Lower lobe of right lung (tissue), 2 donors: ENCODE measurements around the gene SLC6A6. TPM values are rescaled to one million over a fixed set of nuclear protein-coding genes. Genes with fewer than 3 reads are reported as not detected.

Experiments used
- ATAC-seq, 2 donors: fragments of 200-7000 bp; cut with Tn5 transposase; one replicate each; pipeline ENCODE4 v1.9.1; 2020 to 2022; ENCODE audit warnings: mild to moderate bottlenecking in 2 of 2, moderate library complexity in 2 of 2
- DNase-seq: peaks from one replicate; pipeline ENCODE4 v3.0.0-alpha.2; 2020
- H3K27ac ChIP-seq: fragments of 200-600 bp; one replicate; pipeline ENCODE4 v1.8.0; 2022
- H3K27me3 ChIP-seq: fragments of 200-600 bp; one replicate; pipeline ENCODE4 v1.8.0; 2022; ENCODE audit warnings: low read depth
- H3K36me3 ChIP-seq: fragments of 200-600 bp; one replicate; pipeline ENCODE4 v1.8.0; 2022; ENCODE audit warnings: mild to moderate bottlenecking
- H3K4me1 ChIP-seq: fragments of 200-600 bp; one replicate; pipeline ENCODE4 v1.8.0; 2022
- H3K4me3 ChIP-seq: fragments of 200-600 bp; one replicate; pipeline ENCODE4 v1.8.0; 2022; ENCODE audit warnings: mild to moderate bottlenecking
- H3K9me3 ChIP-seq: fragments of 200-600 bp; one replicate; pipeline ENCODE4 v1.8.0; 2022
- CTCF ChIP-seq: fragments of 200-600 bp; IDR thresholded peaks from one replicate; pipeline ENCODE4 v1.8.0; 2022; ENCODE audit warnings: antibody characterized with exemption, mild to moderate bottlenecking
- intact Hi-C: fragments of 100-400 bp; cut with DNase I; formaldehyde crosslinking; loops from one replicate; pipeline ENCODE4 v1.11.0; 2022
- total RNA-seq: library from RNA; stranded (reverse); fragmentation: NEBNext Ultra II Directional; extraction: Animal tissue kit (Norgen Biotek cat#: 25700); gene quantifications from one replicate; pipeline ENCODE4 v1.2.1, GENCODE V29; 2021
- donor health status: DM: no; HTN: yes; CAD: no; lungs with severe emphysema.

SLC6A6 gene
- total RNA-seq, 1 donor from 2014 or later, result 84.0 TPM

- Histone ChIP-seq H3K36me3 (peaks cover 16% of the 10 kb centered on the region), H3K4me1 (peaks cover 73% of the 10 kb centered on the region), H3K27ac (peak overlapping the region; percentile 68), H3K9me3 (no peaks in the 10 kb centered on the region), H3K27me3 (no peaks in the 10 kb centered on the region), H3K4me3 (no peak overlapping the region)
- DNase-seq (peak; percentile 89), ATAC-seq (peak; percentile 91)
- TF ChIP-seq CTCF, result no peak
- intact Hi-C loops, result no loop called here
Observed at GRCh38 chr3:14411166-14411526, 8.7 kb downstream of the SLC6A6 start.

- Histone ChIP-seq H3K4me3 (no peak overlapping the region), H3K27ac (peak overlapping the region; percentile 68), H3K4me1 (peaks cover 69% of the 10 kb centered on the region), H3K9me3 (no peaks in the 10 kb centered on the region), H3K27me3 (no peaks in the 10 kb centered on the region), H3K36me3 (peaks cover 24% of the 10 kb centered on the region)
- TF ChIP-seq CTCF, result no peak
- intact Hi-C loops, result no loop called here
- ATAC-seq (no peak), DNase-seq (no peak)
Observed at GRCh38 chr3:14411988-14412387, 9.6 kb downstream of the SLC6A6 start.

- intact Hi-C loops, result no loop called here
- H3K4me1 ChIP-seq, result peaks cover 70% of the 10 kb centered on the region
- no peak overlapping the region for H3K4me3 ChIP-seq
- no peaks in the 10 kb centered on the region for H3K9me3 ChIP-seq
- no peak for TF ChIP-seq CTCF
- DNase-seq (no peak), ATAC-seq (no peak)
- peak overlapping the region; percentile 68 for H3K27ac ChIP-seq
- no peaks in the 10 kb centered on the region for H3K27me3 ChIP-seq
- H3K36me3 ChIP-seq, result peaks cover 31% of the 10 kb centered on the region
Observed at GRCh38 chr3:14412831-14413380, 10.5 kb downstream of the SLC6A6 start.

GRCh38 chr3:14413381-14414071, 11.1 kb downstream of the SLC6A6 start:
- Histone ChIP-seq H3K27me3 (no peaks in the 10 kb centered on the region), H3K9me3 (no peaks in the 10 kb centered on the region), H3K4me3 (no peak overlapping the region), H3K4me1 (peaks cover 75% of the 10 kb centered on the region), H3K27ac (peak overlapping the region; percentile 68), H3K36me3 (peaks cover 31% of the 10 kb centered on the region)
- intact Hi-C loops, result no loop called here
- peak; percentile 79 for DNase-seq
- TF ChIP-seq CTCF, result no peak
- ATAC-seq, result peak; percentile 54 to 56

- H3K27me3 ChIP-seq, result no peaks in the 10 kb centered on the region
- no peak for DNase-seq
- H3K4me1 ChIP-seq, result peaks cover 79% of the 10 kb centered on the region
- no peaks in the 10 kb centered on the region for H3K9me3 ChIP-seq
- intact Hi-C loops, result no loop called here
- no peak for TF ChIP-seq CTCF
- no peak overlapping the region for H3K4me3 ChIP-seq
- no peak for ATAC-seq
- H3K36me3 ChIP-seq, result peaks cover 31% of the 10 kb centered on the region
- H3K27ac ChIP-seq, result peak overlapping the region; percentile 68
Observed at GRCh38 chr3:14414846-14415464, 12.5 kb downstream of the SLC6A6 start.
